Type B pancreatic cell (in vitro differentiated cells): ENCODE measurements around the gene OVAAL. TPM values are rescaled to one million over a fixed set of nuclear protein-coding genes. Genes with fewer than 3 reads are reported as not detected.

Experiments used
- DNase-seq: peaks from one replicate; pipeline ENCODE4 v3.0.0; 2021; ENCODE audit warnings: mixed read lengths; ENCODE audit not compliant: unreplicated experiment; ENCODE audit errors: extremely low spot score
- H3K27ac Mint-ChIP-seq: 2 replicates; pipeline ENCODE4 v1.8.0; 2021; ENCODE audit warnings: mild to moderate bottlenecking, mixed read lengths
- H3K27me3 Mint-ChIP-seq: 2 replicates; pipeline ENCODE4 v1.8.0; 2021; ENCODE audit warnings: mixed read lengths
- H3K36me3 Mint-ChIP-seq: 2 replicates; pipeline ENCODE4 v1.8.0; 2021; ENCODE audit warnings: mixed read lengths
- H3K4me1 Mint-ChIP-seq: one replicate; pipeline ENCODE4 v1.8.0; 2021; ENCODE audit warnings: mixed read lengths; ENCODE audit not compliant: unreplicated experiment
- H3K4me3 Mint-ChIP-seq: 2 replicates; pipeline ENCODE4 v1.8.0; 2021; ENCODE audit warnings: mild to moderate bottlenecking, mixed read lengths
- H3K9me3 Mint-ChIP-seq: 2 replicates; pipeline ENCODE4 v1.8.0; 2021; ENCODE audit warnings: mixed read lengths
- CTCF ChIP-seq: fragments of 200-600 bp; sonication (generic); conservative IDR thresholded peaks from 2 replicates; pipeline ENCODE4 v1.5.0; 2021; ENCODE audit warnings: antibody characterized with exemption, mild to moderate bottlenecking
- total RNA-seq: library from RNA; stranded (reverse); gene quantifications from 2 replicates; pipeline ENCODE4 v1.2.1, GENCODE V29; 2021; ENCODE audit warnings: low replicate concordance

Gene OVAAL
- total RNA-seq, 1 donor from 2014 or later = not detected

- Mint-ChIP-seq H3K4me3 (no peak overlapping the region), H3K27ac (no peak overlapping the region), H3K9me3 (no peaks in the 10 kb centered on the region), H3K4me1 (peaks cover 30% of the 10 kb centered on the region), H3K27me3 (peaks cover 10% of the 10 kb centered on the region), H3K36me3 (no peaks in the 10 kb centered on the region)
- no peak for DNase-seq
- no peak for TF ChIP-seq CTCF
These were observed 37.2 kb downstream of the OVAAL start for GRCh38 chr1:180595966-180596365.

- Mint-ChIP-seq H3K9me3 (no peaks in the 10 kb centered on the region), H3K4me1 (peaks cover 30% of the 10 kb centered on the region), H3K27me3 (peaks cover 20% of the 10 kb centered on the region), H3K36me3 (no peaks in the 10 kb centered on the region), H3K4me3 (no peak overlapping the region), H3K27ac (no peak overlapping the region)
- no peak for TF ChIP-seq CTCF
- DNase-seq = no peak
These were observed 38.8 kb downstream of the OVAAL start for GRCh38 chr1:180597520-180597919.

- Mint-ChIP-seq H3K27me3 (peaks cover 17% of the 10 kb centered on the region), H3K27ac (peak overlapping the region; percentile 22), H3K4me3 (peak overlapping the region; percentile 7), H3K9me3 (no peaks in the 10 kb centered on the region), H3K36me3 (no peaks in the 10 kb centered on the region), H3K4me1 (peaks cover 26% of the 10 kb centered on the region)
- no peak for TF ChIP-seq CTCF
- DNase-seq = no peak
These were observed 39.7 kb downstream of the OVAAL start for GRCh38 chr1:180598333-180598974.

- no peak for DNase-seq
- no peak overlapping the region for H3K4me3 Mint-ChIP-seq
- H3K4me1 Mint-ChIP-seq = peaks cover 16% of the 10 kb centered on the region
- H3K9me3 Mint-ChIP-seq = no peaks in the 10 kb centered on the region
- H3K27ac Mint-ChIP-seq = no peak overlapping the region
- no peak for TF ChIP-seq CTCF
- no peaks in the 10 kb centered on the region for H3K36me3 Mint-ChIP-seq
- H3K27me3 Mint-ChIP-seq = peaks cover 14% of the 10 kb centered on the region
These were observed 41.6 kb downstream of the OVAAL start for GRCh38 chr1:180600343-180600742.

GRCh38 chr1:180601512-180601911 is 42.7 kb downstream of the OVAAL start:
- no peak overlapping the region for H3K4me3 Mint-ChIP-seq
- peaks cover 16% of the 10 kb centered on the region for H3K4me1 Mint-ChIP-seq
- H3K36me3 Mint-ChIP-seq = no peaks in the 10 kb centered on the region
- TF ChIP-seq CTCF = no peak
- H3K9me3 Mint-ChIP-seq = no peaks in the 10 kb centered on the region
- H3K27ac Mint-ChIP-seq = no peak overlapping the region
- DNase-seq = no peak
- H3K27me3 Mint-ChIP-seq = peaks cover 16% of the 10 kb centered on the region
